GM19351 (cell line): Measurements from ENCODE around the gene NBPF1.
"Not testable (repeated sequence)": the region's sequence is repeated elsewhere in the genome, so short reads cannot be mapped to it uniquely, and the experiment has no call there.

Experiments used
- ATAC-seq: cut with Tn5 transposase; IDR thresholded peaks from one replicate; pipeline ENCODE4 v1.9.1; 2021; ENCODE audit warnings: mild to moderate bottlenecking, moderate library complexity; ENCODE audit not compliant: unreplicated experiment

The NBPF1 gene

GRCh38 chr1:16553244-16553643, 60.1 kb downstream of the NBPF1 start:
- ATAC-seq, result not testable (repeated sequence)

DNA sequence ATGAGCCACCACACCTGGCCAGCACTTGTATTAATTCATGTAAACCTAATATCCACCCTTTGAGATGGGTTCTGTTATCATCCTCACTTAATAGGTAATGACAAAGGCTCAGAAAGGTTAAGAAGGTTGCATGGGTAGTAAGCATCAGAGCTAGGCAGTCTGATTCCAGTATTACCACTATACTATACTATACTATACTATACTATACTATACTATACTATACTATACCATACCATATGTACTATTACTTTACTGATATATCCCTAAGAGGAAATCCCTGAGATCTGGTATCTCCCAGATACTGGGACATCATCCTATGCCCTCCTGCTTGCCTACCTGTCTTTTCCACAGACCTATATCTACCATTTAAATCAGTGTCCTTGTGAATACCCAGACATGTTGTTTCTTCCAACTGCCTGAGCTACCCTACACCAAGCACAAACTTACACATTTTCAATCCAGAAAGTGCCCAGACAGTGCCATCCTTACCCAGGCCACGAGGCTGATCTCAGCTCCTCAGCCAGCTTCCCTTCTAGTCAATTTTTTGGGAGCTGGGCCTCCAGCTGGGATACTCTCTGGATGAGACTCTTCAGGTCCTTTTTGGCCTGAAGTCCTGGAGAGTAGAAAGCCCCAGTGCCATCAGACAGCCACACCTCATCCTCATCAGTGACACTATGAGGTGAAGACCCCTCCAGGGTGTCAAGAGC, 63.0 kb downstream of the NBPF1 start:
- not testable (repeated sequence) for ATAC-seq

GRCh38 chr1:16549545-16549944, 63.8 kb downstream of the NBPF1 start:
- ATAC-seq, result not testable (repeated sequence)

- ATAC-seq, result not testable (repeated sequence)
Measured at GRCh38 chr1:16547502-16548241, 65.7 kb downstream of the NBPF1 start.

DNA sequence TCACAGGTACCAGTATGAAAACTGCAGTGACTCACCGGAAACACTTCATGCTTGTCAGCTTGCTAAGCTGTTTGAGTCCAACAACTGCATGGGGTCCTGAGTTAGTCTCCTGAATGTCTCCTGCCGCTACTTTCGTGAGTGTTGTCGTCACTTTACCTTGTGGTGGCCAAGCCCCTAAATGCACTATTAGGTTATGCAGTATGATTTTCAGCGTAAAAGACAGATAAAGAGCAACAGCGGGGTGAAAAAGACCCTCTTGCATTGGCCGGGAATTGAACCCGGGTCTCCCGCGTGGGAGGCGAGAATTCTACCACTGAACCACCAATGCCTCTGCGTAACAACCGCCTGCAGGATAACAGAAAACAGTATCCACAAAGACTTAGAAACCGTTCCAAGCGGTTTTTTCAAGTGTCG, 67.7 kb downstream of the NBPF1 start:
- not testable (repeated sequence) for ATAC-seq

- ATAC-seq, result not testable (repeated sequence)
Measured at GRCh38 chr1:16540421-16540893, 72.9 kb downstream of the NBPF1 start.

GRCh38 chr1:16537528-16537927, 75.8 kb downstream of the NBPF1 start:
- ATAC-seq, result not testable (repeated sequence)

DNA sequence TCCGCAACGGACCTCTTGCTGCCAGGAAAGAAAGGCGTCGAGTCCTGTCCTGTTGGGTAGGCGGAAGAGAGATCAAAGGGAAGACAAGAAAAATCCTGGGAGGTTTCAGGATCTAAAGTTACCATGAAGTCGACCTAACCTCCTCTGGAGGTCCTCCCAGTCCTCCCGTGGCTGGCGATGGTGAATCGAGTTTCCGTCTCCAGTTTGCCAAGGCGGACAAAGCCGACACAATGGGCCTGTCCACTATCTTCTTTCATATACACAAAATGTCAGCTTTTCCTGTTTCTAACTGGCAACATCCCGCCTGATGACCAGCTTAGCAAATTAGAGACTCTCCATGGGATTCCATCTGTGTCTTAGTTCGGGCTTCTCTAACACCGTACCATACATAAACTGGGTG, 76.6 kb downstream of the NBPF1 start:
- ATAC-seq, result not testable (repeated sequence)

DNA sequence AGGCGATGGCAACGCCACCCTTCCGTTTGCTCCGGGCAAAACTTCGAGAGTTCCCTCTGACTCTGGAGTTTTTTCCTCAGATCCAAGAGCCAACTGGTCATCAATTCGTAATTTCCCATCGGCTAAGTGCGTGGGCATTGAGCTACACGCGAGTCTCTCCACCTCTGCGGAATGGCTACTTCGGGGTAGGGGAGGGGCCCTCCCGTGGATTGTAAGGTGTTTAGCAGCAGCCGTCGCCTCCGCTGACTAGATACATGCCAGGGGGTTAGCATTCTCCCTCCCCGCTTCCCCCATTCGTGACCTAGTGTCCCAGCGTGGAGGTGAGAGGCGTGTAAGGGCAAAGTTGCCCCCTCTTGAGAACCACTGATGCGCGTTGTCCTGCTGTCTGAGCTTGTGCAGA, 77.5 kb downstream of the NBPF1 start:
- ATAC-seq, result not testable (repeated sequence)

DNA sequence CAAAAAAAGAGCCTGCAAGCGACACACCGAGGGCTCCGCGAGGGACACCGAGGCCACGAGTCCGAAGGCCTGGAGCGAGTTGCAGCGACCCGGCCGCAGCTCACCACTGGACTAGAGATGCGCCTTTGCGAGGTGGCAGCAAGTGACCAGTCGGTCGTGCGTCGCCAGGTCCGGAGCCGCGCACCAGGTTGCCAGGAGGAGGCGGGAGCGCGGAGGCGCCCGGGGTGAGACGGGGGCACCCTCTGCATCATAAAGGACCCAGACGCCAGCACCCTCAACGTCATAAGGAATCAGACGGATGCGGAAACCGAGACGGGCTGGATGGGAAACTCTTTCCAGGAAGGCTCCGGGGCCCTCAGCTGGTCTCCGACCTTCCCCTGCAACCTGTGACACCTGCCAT, 77.9 kb downstream of the NBPF1 start:
- ATAC-seq, result not testable (repeated sequence)

DNA sequence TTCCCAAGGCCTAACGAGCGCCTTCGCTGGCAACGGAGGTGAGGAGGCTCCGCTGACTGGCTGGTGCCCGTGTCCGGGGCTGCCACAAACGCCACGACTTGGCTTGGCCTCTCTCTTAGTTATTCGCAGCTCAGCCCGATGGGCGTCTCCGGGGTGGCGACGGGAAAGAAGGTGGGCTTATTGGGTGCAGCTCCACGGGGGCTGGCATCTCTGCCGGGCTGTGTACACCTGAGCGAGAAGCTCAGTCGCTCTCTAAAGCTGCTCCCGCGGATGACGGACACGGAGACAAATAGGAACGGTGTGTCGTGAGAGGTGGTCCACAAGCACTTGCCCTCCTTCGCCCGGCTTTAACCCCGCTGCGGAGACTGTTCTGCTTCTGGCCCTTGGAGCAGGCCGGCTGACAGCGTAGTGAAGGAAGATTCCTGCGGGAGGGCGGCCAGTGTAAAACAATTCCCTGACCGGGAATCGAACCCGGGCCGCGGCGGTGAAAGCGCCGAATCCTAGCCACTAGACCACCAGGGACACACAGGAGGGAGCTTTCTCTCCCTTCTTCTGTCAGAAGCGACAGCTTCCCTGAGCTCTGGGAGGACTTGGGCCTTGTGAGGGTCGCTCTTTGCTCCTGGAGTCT, 78.4 kb downstream of the NBPF1 start:
- ATAC-seq, result not testable (repeated sequence)

GRCh38 chr1:16534239-16534828, 79.0 kb downstream of the NBPF1 start:
- ATAC-seq, result not testable (repeated sequence)

- not testable (repeated sequence) for ATAC-seq
Measured at GRCh38 chr1:16532235-16532991, 81.0 kb downstream of the NBPF1 start.

DNA sequence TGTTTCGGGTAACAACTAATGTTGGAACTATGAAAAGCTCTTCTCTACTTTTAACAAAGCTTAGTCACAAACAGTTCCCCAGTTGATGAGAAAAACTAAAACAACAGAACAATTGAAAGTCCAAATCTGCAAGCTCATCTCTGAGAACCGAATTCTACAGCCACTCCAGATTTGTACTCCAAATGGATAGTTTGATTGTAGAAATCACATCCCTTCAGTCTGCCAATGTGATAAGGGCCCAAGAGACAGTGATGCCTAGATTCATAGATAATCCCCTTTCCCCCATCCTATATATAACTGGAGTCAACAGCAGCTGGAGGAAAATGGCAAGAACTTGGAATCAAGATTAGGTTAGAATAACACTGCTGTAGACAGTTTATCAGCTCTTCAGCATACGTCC, 85.0 kb downstream of the NBPF1 start:
- ATAC-seq, result not testable (repeated sequence)

GRCh38 chr1:16525769-16526168, 87.6 kb downstream of the NBPF1 start:
- not testable (repeated sequence) for ATAC-seq

GRCh38 chr1:16521679-16522078, 91.7 kb downstream of the NBPF1 start:
- not testable (repeated sequence) for ATAC-seq

DNA sequence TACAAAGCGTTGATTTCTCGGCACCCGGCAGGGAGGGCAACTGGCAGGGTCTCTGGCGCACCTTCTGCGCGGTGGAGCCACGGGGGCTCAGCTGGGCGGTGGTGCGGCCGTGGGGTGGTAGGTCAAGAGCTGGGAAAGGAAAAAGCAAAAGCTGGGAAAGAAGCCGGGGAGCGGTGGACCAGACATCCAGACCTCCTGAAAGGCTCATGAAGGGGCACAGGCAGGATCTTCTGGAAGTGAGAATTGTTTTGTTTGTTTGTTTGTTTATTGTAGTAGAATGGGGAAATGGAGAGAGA, 92.1 kb downstream of the NBPF1 start:
- ATAC-seq, result no peak

DNA sequence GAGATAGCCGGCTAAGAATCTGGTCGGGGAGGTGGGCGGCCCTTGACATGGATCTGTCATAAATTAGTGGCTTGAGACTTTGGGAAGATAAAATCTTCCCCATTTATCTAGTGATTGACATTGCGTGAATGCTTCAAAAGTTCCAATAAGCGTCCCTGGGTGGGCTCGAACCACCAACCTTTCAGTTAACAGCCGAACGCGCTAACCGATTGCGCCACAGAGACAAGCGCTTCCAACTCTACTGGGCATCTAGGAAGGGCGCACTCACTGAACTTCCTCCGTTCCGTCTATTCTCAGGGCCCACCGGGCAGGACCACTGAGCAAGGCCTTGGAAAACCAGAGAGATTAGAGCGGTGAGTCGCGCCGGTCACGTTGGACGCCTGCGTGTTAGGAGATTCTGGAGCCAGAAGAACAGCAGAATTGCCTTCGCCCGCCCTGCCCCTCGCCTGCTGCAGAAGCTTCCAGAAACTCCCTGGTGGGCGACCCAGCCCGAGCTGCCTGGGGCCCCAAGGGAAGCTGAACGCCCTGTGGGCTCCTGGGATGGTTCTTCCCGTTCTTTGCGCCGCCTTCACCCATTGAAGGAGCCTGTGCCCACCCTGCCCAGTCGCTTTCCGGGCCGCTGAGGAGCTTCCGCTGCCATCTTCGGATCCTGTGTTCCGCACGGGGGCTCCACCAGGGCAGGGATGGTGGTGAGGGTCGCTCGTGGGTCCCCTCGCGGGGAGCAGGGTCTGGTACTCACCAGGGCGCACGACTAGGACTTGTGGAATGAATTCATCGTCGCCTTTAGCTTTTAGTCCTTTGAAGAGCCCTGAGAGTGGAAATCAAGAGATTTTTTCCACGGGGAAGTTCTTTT, 92.7 kb downstream of the NBPF1 start:
- not testable (repeated sequence) for ATAC-seq

DNA sequence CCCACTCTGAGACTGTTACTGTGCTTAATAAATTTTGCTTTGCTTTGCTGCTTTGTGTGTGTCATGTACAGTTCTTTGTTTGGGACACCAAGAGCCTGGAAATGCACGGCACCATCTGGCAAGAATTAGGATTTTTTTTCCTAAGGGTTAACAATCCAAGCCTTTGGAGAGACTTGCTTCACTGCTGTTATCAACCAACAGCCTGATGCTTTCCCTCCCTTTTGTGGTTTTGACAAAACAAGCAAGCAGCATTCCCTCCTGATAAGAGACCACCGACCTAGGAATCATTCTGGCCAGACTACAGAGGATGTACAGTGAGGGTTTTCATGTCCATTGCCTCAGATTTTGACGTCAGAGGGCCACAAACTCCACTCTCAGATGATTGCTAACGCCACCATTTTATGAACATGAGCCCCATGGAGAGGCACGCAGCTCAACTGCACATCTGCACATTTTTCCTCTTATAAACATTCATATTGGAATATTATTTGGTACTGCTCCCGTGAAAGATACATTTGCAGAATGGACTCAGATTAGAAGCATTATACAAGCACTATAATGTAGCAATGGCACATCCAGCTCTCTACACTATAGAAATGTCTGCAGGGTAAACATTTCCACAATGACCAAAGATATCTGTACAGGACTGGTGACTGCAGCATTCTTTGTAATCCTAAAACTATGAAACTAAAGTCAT, 94.0 kb downstream of the NBPF1 start:
- ATAC-seq, result not testable (repeated sequence)
